Astrocyte (in vitro differentiated cells and primary cell): ENCODE data around the gene NUDT19.

Source experiments
- CTCF ChIP-seq: IDR thresholded peaks from 2 replicates; pipeline ENCODE4 v1.5.1; 2011; ENCODE audit warnings: low read depth, mild to moderate bottlenecking, inconsistent platforms, low read length, moderate library complexity; ENCODE audit not compliant: insufficient read depth
- EZH2 ChIP-seq: IDR thresholded peaks from 2 replicates; pipeline ENCODE4 v1.6.1; 2012; ENCODE audit warnings: mild to moderate bottlenecking, low read length, inconsistent platforms; ENCODE audit not compliant: insufficient read depth

DNA sequence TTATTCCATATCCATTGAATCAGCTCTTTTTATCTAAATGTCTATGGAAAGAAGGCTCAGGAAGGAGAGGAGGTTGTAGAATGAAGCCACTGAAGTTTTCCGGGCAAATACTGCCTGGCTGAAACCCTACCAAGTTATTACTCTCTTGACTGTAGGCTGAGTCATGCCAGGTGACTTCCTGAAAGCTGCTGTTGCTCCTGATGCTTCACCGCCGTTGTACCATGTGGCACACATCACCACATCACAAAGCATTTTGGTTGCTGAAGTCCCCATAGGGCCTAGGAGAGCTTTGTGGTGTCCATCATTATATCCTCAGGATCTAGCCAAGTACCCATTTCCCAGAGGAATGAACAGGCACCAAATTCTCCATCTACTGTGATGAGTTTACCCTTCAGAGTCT lies 16.8 kb downstream of the NUDT19 start:
- TF ChIP-seq CTCF (no peak), EZH2 (no peak)
